Measurements from ENCODE around the gene RPL36.

The RPL36 gene

GRCh38 chr19:5690125-5690954 is at the start of gene RPL36:
RPL36 (plus strand) TSS chr19:5690295; CDS start chr19:5690508, 213 bp downstream.
- peak; percentile 99 for DNase-seq

DNA sequence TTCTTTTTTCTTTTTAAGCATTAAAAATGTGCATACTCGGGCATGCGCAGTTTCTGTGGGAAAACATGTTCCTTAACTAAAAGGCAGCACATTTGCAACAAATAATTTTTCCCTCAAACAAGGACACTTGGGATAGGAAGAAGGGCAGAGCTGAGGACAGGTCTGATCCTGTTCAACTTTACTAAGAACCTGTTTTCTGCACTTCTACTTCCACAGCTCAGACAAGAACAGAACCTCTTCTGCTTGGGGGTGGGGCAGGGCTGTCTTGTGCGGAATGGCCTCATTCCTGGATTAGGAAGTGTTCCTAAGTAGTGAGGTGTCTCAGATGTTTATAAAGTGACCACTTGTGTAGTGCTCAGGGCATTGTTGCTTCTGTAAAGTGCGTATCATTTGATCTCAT is 48.9 kb upstream of the RPL36 start:
- DNase-seq, result no peak

- DNase-seq, result no peak
Measured at GRCh38 chr19:5642204-5642603, 47.9 kb upstream of the RPL36 start.

GRCh38 chr19:5643060-5643459 is 47.0 kb upstream of the RPL36 start:
- no peak for DNase-seq

DNA sequence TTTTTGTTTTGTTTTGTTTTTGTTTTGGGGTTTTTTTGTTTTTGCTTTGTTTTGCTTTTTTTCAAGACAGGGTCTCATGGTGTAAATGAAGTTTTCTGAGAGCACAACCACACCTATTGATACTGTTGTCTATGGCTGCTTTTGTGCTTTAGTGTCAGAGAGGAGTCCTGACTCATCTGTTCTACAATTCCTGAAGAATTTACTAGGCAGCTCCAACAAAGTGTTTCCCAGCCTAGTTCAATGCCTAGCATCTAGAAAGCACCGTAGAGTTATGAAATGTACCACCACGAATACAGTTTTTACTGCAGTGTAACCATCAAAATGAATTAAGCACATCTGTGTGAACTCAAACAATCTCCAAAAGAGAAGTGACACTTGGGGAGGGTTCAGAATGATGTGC is 46.1 kb upstream of the RPL36 start:
- DNase-seq, result no peak

GRCh38 chr19:5645409-5645808 is 44.7 kb upstream of the RPL36 start:
- no peak for DNase-seq

DNA sequence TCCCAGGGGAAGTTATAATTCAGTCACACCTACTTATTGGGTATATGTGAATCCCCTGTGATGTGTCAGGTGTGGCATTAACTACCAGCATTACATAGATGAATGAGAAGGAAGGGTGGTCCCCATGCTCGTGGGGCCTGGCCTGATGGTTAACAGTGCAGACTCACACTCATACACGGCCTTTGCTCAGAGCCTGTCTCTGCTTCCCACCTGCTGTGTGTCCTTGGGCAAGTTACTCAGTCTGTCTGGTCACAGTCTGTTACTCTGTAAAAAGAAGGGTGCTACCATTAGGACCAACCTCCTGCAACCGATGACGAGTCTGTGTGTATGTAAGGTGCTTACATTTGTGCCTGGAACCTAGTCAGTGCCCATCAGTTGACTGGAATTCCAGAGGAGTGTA is 43.4 kb upstream of the RPL36 start:
- DNase-seq, result no peak

DNA sequence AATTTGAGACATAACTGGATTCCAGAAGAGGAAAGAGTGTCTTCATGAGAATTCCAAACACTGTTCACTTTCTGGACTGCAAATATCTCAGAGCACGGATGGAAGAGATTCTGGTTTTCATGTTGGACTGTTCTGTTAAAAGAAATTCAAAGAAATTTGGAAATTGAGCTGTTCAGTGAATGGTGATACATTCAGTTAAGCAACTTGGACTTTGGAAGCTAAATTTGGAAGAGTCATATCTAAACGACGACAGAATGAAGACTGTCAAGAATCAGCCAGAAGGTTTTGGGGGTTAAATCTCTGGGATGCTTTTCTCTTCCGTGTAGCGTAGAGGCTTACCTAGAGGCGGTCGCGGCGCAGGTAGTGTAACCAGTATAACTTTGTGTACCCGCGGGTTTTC is 41.6 kb upstream of the RPL36 start:
- no peak for DNase-seq

DNA sequence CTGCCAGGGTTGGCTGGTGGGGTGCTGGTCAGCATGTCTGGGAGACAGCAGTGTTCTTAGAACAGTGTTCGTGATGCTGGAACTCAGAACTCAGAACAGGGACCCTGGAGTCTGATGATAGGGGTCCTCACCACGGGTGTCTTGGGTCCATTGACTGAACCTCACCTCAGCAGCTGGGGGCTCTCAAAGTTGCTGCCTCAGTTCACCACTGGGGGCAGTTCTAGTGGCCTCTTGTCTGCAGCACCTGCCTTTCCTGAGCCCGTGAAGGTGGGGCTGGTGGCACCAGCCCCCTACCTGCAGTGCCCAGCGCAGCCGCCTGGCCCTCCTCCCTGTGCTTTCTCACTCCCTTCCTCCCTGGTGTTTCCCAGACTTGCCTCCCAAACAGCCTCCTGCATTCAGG is 38.7 kb upstream of the RPL36 start:
- no peak for DNase-seq

DNA sequence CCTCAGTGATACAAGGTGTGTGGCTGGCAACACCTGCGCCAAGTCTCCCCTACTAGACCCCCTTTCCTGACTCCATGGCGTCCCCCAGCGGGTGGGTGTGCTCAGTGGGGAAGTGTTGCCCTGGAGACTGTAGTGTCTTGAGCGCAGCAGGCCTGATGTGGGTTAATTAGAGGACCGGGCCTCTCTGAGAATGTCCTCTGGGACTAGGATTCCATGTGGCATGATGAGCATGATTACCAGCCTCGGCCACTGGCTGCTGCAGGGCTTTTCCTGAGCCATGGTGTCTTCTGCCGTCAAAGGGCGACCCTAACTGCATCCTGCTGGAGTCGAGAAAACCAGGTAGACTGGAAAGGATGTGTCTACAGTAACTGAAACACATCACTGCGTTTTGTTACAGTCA is 37.8 kb upstream of the RPL36 start:
- DNase-seq, result no peak

DNA sequence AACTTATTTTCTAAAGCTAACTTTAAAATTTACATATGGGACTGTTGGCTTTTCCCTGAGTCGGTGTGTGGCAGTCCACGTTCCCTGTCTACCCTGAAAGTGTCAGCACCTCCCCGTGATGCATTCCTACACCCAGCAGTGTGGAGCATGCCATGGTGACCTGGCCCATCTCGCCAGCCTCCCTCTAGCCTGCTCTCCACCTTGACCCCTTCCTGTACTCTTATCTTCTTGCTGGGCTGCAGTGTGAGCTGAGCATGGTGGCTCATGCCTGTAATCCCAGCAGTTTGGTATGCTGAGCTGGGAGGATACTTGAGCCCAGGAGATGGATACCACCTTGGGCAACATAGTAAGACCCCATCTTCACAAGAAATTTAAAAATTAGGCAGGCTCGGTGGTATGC is 35.2 kb upstream of the RPL36 start:
- no peak for DNase-seq

GRCh38 chr19:5655412-5655811 is 34.7 kb upstream of the RPL36 start:
- no peak for DNase-seq

DNA sequence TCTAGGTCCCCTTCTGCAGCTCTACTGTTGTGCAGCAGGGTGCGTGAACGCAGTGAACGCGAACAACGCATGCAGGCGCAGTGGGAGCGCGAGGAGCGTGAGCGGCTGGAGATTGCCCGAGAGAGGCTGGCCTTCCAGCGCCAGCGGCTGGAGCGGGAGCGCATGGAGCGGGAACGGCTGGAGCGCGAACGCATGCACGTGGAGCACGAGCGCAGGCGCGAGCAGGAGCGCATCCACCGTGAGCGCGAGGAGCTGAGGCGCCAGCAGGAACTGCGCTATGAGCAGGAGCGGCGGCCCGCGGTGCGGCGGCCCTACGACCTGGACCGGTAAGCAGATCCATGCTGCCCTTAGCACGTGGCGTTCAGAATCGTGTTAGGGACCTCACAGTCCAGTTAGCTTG is 28.6 kb upstream of the RPL36 start:
- DNase-seq, result no peak

GRCh38 chr19:5663904-5664303 is 26.2 kb upstream of the RPL36 start:
- DNase-seq, result no peak

DNA sequence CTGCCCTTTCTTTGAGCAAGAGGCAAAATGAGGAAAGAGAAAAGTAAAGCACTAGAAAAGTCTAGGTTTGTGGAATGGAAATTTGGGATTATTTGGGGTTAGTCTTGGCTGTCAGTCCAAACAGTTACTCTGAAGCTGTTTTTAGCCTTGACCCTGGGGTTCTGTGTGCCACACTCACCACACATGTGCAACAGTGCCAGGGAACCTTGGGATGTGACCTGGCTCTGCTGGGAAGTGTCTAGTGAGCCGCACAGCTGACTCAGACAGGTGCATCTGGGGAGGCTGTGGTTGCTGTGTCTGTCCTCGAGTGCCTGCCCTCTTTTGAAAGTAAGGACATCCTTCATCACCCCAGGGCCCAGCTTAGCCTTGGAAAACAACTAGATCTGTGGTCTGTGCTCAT is 25.6 kb upstream of the RPL36 start:
- DNase-seq, result no peak

- DNase-seq, result no peak
Measured at GRCh38 chr19:5665781-5666513, 24.1 kb upstream of the RPL36 start.

- DNase-seq, result no peak
Measured at GRCh38 chr19:5666921-5667610, 23.0 kb upstream of the RPL36 start.

- no peak for DNase-seq
Measured at GRCh38 chr19:5667751-5668271, 22.3 kb upstream of the RPL36 start.

- DNase-seq, result no peak
Measured at GRCh38 chr19:5669212-5669611, 20.9 kb upstream of the RPL36 start.

DNA sequence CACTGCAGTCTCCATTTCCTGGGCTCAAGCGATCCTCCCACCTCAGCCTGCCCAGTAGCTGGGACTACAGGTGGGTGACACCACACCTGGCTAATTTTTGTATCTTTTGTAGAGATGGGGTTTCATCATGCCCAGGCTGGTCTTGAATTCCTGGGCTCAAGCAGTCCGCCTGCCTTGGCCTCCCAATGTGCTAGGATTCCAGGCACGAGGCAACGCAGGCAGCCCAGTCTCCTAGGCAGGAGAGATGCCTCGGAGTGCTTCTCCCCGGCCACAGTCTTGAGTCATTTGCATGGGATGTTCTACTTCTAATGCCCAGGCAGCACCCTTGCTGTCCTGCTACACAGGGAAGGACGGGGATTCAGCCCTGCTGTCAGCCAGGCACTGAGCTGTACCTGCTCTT is 18.5 kb upstream of the RPL36 start:
- no peak for DNase-seq

DNA sequence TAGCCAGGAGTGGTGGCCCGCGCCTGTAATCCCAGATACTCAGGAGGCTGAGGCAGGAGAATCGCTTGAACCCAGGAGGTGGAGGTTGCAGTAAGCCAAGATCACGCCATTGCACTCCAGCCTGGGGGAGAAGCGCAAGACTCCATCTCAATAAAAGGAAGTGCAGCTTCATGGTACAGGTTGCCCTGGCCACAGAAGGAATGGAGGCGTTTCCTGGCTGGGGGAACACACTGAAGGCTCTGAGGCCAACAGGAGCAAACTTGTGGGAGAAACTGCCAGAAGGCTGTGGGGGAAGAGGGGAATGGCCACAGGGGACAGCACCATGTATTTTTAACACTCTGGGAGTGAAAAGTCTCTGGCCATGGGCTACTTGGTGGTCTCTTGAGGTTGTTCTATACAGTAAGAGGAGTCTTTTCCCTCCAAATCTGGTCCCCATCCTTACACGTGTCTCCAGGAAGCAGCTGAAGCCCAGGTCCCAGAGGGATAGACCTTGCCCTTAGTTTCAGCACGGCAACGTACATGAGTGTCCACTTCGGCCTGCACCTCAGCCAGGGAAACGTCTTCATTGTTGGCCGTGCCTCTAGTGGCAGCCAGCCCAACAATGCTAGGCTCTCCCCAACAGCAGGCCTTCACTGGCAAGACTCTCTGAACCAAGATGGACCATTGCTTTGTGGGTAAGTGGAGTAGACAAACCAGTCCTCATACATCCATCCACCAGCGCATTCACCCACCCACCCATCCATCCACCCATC is 17.2 kb upstream of the RPL36 start:
- no peak for DNase-seq

DNA sequence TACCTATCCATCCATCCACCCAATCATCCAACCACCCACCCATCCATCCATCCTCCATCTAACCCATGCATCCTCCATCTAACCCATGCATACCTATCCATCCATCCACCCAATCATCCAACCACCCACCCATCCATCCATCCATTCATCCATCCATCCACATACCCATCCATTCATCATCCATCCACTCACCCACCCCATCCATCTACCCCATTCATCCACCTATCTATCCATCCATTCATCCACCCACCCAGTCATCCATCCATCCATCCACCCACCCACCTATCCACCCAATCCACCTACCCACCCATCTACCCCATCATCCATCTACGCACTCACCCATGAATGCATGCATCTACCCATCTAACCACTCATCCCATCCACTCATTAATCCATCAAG is 16.3 kb upstream of the RPL36 start:
- no peak for DNase-seq

GRCh38 chr19:5674714-5675113 is 15.4 kb upstream of the RPL36 start:
- DNase-seq, result no peak
